HFFc6 (cell line): Measurements from ENCODE around the gene CPA1. TPM values are rescaled to one million over a fixed set of nuclear protein-coding genes. Genes with fewer than 3 reads are reported as not detected.
A peak's percentile ranks its signal among the peaks of the same experiment; 100 is the strongest.

Experiments used
- DNase-seq: peaks from one replicate; pipeline ENCODE4 v3.0.0-alpha.2; 2018
- H3K27ac Mint-ChIP-seq: 2 replicates; pipeline ENCODE4 v1.8.0; 2020; ENCODE audit warnings: mild to moderate bottlenecking, mixed read lengths
- H3K27me3 Mint-ChIP-seq: 2 replicates; pipeline ENCODE4 v1.8.0; 2021; ENCODE audit warnings: mild to moderate bottlenecking, moderate library complexity, mixed read lengths; ENCODE audit not compliant: insufficient read depth
- H3K36me3 Mint-ChIP-seq: 2 replicates; pipeline ENCODE4 v1.8.0; 2021; ENCODE audit warnings: low read depth, mixed read lengths
- H3K4me1 Mint-ChIP-seq: 2 replicates; pipeline ENCODE4 v1.8.0; 2020; ENCODE audit warnings: low read depth, mixed read lengths
- H3K4me3 Mint-ChIP-seq: 2 replicates; pipeline ENCODE4 v1.8.0; 2020; ENCODE audit warnings: mild to moderate bottlenecking, moderate library complexity, mixed read lengths
- H3K9me3 Mint-ChIP-seq: 2 replicates; pipeline ENCODE4 v1.8.0; 2020; ENCODE audit warnings: mild to moderate bottlenecking, mixed read lengths
- CTCF ChIP-seq: fragments of 200-600 bp; sonication (generic); IDR thresholded peaks from 2 replicates; pipeline ENCODE4 v1.5.0; 2021; ENCODE audit warnings: antibody characterized with exemption, mild to moderate bottlenecking
- total RNA-seq, 6 experiments: library from RNA; stranded (reverse); fragmentation: NEBNext Ultra II Directional; extraction: Animal tissue kit (Norgen Biotek cat#: 25700); gene quantifications; 2 replicates in 1 of 6; 3 replicates in 5 of 6; pipeline ENCODE4 v1.2.3, GENCODE V29; 2021

Gene CPA1
- total RNA-seq, 6 experiments from 2014 or later = not detected

- TF ChIP-seq CTCF = no peak
- peaks cover 21% of the 10 kb centered on the region for H3K4me1 Mint-ChIP-seq
- H3K27ac Mint-ChIP-seq = no peak overlapping the region
- peaks cover 4% of the 10 kb centered on the region for H3K9me3 Mint-ChIP-seq
- DNase-seq = no peak
- no peak overlapping the region for H3K4me3 Mint-ChIP-seq
- no peaks in the 10 kb centered on the region for H3K36me3 Mint-ChIP-seq
- no peaks in the 10 kb centered on the region; the same call in 1 of the 2 replicates for H3K27me3 Mint-ChIP-seq
Measured at GRCh38 chr7:130390486-130390885, 10.2 kb downstream of the CPA1 start.

DNA sequence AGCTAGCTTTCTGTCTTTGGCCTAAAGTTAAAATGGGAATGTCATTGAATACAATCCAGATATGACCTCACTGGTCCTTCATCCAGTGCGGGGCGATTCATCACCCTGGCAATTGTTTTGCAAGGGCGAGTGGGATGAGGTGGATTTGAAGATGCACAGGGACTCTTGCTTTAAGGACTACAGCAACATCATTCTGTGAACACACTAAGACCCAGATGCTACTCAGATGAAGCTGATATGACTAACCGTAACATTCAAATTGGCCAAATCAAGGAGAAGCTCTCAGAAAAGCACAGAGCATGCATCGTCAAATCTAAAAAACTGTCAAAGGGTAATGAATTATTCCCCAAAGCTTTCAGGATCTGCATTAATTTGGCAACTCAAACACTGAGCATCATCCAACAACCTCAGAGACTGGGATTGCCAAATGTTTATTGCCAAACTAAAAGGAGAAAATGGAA lies 12.8 kb downstream of the CPA1 start:
- Mint-ChIP-seq H3K4me3 (no peak overlapping the region), H3K4me1 (peaks cover 16% of the 10 kb centered on the region), H3K9me3 (peaks cover 4% of the 10 kb centered on the region), H3K27me3 (no peaks in the 10 kb centered on the region), H3K36me3 (no peaks in the 10 kb centered on the region), H3K27ac (no peak overlapping the region)
- DNase-seq = peak; percentile 3
- TF ChIP-seq CTCF = no peak

- peaks cover 15% of the 10 kb centered on the region for H3K4me1 Mint-ChIP-seq
- H3K27me3 Mint-ChIP-seq = no peaks in the 10 kb centered on the region
- H3K27ac Mint-ChIP-seq = no peak overlapping the region
Measured at GRCh38 chr7:130393841-130394411, 13.6 kb downstream of the CPA1 start.

GRCh38 chr7:130394421-130395195 lies 14.3 kb downstream of the CPA1 start:
- H3K9me3 Mint-ChIP-seq = no peaks in the 10 kb centered on the region
- peaks cover 16% of the 10 kb centered on the region for H3K4me1 Mint-ChIP-seq
- no peak for DNase-seq
- no peak overlapping the region for H3K4me3 Mint-ChIP-seq
- H3K27ac Mint-ChIP-seq = no peak overlapping the region
- H3K27me3 Mint-ChIP-seq = no peaks in the 10 kb centered on the region
- peaks cover 6% of the 10 kb centered on the region; the same call in 1 of the 2 replicates for H3K36me3 Mint-ChIP-seq
- no peak for TF ChIP-seq CTCF

More at GRCh38 chr7:130393841-130394411, 13.6 kb downstream of the CPA1 start:
- Mint-ChIP-seq H3K9me3 (peaks cover under 1% of the 10 kb centered on the region; the same call in 1 of the 2 replicates), H3K36me3 (peaks cover 4% of the 10 kb centered on the region; the same call in 1 of the 2 replicates), H3K4me3 (no peak overlapping the region)
- no peak for TF ChIP-seq CTCF
- no peak for DNase-seq

DNA sequence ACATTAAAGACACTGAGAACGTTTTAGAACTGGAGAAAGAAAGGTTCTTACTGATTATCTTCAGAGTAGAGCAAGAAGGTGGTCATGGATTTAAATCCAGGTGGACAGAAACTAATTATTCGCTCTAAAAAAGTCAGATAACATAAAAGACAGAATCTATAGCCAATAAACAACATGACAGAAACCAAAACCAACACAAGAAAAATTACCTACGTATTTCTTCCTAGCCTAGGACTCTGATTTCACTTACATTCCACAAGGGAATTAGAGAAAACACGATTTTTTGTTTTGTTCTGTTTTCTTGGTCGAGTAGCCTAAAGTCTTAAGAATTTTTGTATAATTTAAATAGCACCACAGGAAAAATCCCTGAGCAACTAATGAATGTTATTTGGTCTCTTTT lies 15.1 kb downstream of the CPA1 start:
- no peak overlapping the region for H3K27ac Mint-ChIP-seq
- no peak for DNase-seq
- TF ChIP-seq CTCF = no peak
- H3K4me1 Mint-ChIP-seq = peaks cover 24% of the 10 kb centered on the region
- H3K27me3 Mint-ChIP-seq = no peaks in the 10 kb centered on the region
- peaks cover 8% of the 10 kb centered on the region for H3K36me3 Mint-ChIP-seq
- H3K9me3 Mint-ChIP-seq = no peaks in the 10 kb centered on the region
- no peak overlapping the region for H3K4me3 Mint-ChIP-seq
